ENCODE data around the gene STARD3. TPM values are rescaled to one million over a fixed set of nuclear protein-coding genes. Genes with fewer than 3 reads are reported as not detected.

The STARD3 gene
- total and polyA plus RNA-seq, 4 donors = 27.4 to 79.7 (median 64.8) TPM

DNA sequence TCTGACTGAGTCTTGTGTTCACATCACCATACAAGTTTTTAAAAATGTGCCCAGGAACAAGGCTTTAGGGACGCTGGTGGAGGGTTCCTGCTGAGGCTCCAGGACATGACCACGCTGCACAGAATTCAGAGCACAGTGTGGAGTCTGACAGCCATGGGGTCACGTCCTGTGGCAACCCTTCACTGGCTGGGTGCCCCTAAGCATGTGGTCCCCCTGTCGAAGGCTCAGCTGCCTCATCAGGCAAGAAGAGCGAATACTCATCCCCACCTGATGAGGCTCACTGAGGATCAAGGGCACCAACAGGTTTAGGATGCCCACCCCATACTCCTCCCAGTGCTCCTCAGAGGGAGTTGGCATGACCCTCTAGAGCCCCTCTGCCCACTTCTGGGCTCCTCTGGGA lies 37.2 kb downstream of the STARD3 start:
- Histone ChIP-seq H3K9me3 (ENCODE audit: control insufficient read depth in 4 of 4, insufficient read depth in 3 of 4, low read length in 3 of 4) (no peaks in the 10 kb centered on the region), H3K4me3 (no peak overlapping the region), H3K27me3 (ENCODE audit: control insufficient read depth in 3 of 3, insufficient read depth in 3 of 3, low read length in 2 of 3) (peaks cover 0 to 2% (median 0%) of the 10 kb centered on the region in 3 donors), H3K9ac (ENCODE audit: insufficient read depth in 1 of 2, low read length in 2 of 2) (no peak overlapping the region), H3K27ac (ENCODE audit: low read depth in 1 of 2, low read length in 1 of 2) (no peak overlapping the region), H3K36me3 (ENCODE audit: control insufficient read depth in 4 of 4, insufficient read depth in 4 of 4, low read length in 4 of 4) (peaks cover 0 to 7% (median 1%) of the 10 kb centered on the region in 4 donors), H3K4me1 (ENCODE audit: control insufficient read depth in 5 of 5, insufficient read depth in 5 of 5, low read length in 5 of 5) (peaks cover 10 to 42% (median 19%) of the 10 kb centered on the region in 5 donors)
- no peak for DNase-seq
- WGBS, 2 donors = 84 to 92% methylated on average over 5 of the region's 5 CpGs
- ATAC-seq (ENCODE audit: insufficient read depth, low FRiP score) = no peak
- TF ChIP-seq, protein P1, sequence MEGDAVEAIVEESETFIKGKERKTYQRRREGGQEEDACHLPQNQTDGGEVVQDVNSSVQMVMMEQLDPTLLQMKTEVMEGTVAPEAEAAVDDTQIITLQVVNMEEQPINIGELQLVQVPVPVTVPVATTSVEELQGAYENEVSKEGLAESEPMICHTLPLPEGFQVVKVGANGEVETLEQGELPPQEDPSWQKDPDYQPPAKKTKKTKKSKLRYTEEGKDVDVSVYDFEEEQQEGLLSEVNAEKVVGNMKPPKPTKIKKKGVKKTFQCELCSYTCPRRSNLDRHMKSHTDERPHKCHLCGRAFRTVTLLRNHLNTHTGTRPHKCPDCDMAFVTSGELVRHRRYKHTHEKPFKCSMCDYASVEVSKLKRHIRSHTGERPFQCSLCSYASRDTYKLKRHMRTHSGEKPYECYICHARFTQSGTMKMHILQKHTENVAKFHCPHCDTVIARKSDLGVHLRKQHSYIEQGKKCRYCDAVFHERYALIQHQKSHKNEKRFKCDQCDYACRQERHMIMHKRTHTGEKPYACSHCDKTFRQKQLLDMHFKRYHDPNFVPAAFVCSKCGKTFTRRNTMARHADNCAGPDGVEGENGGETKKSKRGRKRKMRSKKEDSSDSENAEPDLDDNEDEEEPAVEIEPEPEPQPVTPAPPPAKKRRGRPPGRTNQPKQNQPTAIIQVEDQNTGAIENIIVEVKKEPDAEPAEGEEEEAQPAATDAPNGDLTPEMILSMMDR (IDR thresholded peaks at IDR 0.05; ENCODE audit: control extremely low read depth, extremely low read depth) = no peak

DNA sequence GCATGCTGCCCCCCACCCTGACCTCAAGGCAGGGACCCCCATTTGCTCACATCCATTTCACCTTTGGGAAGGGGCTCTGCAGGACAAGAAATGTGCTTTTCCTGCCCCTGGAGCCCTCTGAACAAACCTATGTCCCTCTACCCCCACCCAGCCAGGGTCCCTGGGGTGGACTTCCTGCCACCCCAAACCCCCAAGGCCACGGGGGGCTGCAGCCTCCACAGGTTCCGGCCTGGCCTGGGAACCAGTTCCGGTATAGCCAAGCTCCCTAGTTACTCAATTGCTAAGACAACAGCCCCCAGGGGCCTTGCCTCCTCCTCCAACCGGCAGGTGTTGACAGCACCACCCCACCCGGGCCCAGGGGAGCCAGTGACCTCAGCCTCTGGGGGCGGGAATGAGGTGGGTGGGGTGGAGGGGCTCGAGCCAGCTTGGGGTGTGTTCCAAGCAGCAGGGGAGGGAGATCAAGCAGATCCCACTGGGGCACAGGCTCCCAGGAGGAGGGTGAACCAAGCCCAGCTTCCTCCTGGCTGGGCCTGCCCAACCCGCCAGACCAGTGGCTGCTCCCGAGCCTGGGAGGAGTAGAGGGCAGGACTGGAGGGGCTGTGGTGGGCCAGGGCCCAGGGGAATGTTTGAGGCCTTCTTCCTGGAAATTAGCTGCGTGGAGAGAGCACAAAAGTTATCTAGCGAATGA lies 37.9 kb downstream of the STARD3 start:
- WGBS, 2 donors = 51 to 68% methylated on average over 11 of the region's 11 CpGs
- TF ChIP-seq, protein P1 (IDR thresholded peaks at IDR 0.05; ENCODE audit: control extremely low read depth, extremely low read depth) = no peak
- H3K9me3 ChIP-seq (ENCODE audit: control insufficient read depth in 4 of 4, insufficient read depth in 3 of 4, low read length in 3 of 4) = no peaks in the 10 kb centered on the region
- H3K9ac ChIP-seq (ENCODE audit: insufficient read depth in 1 of 2, low read length in 2 of 2) = peak overlapping the region in 1 of 2 donors; percentile 7
- H3K27ac ChIP-seq (ENCODE audit: low read depth in 1 of 2, low read length in 1 of 2) = peak overlapping the region; percentile 8 to 87
- peak; percentile 53 to 77 (median 74) for DNase-seq
- H3K4me1 ChIP-seq (ENCODE audit: control insufficient read depth in 5 of 5, insufficient read depth in 5 of 5, low read length in 5 of 5) = peaks cover 10 to 42% (median 19%) of the 10 kb centered on the region in 5 donors
- no peak overlapping the region for H3K4me3 ChIP-seq
- peak; percentile 14 for ATAC-seq (ENCODE audit: insufficient read depth, low FRiP score)
- H3K36me3 ChIP-seq (ENCODE audit: control insufficient read depth in 4 of 4, insufficient read depth in 4 of 4, low read length in 4 of 4) = peaks cover 0 to 7% (median 4%) of the 10 kb centered on the region in 4 donors
- peaks cover 0 to 2% (median 0%) of the 10 kb centered on the region in 3 donors for H3K27me3 ChIP-seq (ENCODE audit: control insufficient read depth in 3 of 3, insufficient read depth in 3 of 3, low read length in 2 of 3)

DNA sequence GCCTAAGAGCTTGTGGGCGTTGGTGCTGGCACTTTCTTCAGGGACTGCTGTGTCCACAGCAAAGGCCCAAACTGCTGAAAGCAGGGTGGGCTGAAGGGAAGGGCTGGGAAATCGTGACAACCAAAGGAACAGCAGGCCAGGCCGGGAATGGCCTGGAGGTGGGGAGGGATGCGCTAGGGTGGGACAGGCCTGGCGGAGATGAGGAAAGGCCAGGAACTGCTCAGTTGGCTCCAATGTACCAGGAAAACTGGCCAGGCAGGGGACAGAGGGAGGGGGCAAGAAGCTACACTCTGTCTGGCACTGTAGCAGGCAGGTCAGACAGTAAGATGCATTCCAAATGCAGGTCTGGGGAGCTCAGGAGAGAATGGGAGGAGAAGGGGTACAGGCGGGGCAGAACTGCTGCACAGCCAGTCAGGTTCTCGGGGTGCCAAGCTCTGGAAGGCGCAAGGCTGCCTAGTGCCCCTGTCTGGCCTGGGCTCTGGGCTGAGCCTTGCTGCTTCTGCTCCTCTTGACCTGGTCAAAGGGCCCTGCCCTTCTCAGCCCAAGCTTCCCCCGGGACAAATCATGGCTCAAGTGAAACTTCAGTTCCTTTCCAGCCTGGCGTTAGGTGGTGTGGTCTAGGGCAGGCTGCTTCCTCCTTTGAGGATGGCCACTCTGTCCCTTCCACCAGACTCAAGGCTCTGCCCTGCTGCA lies 38.6 kb downstream of the STARD3 start:
- ATAC-seq (ENCODE audit: insufficient read depth, low FRiP score) (no peak), DNase-seq (no peak)
- Histone ChIP-seq H3K4me3 (no peak overlapping the region), H3K9ac (ENCODE audit: insufficient read depth in 1 of 2, low read length in 2 of 2) (peak overlapping the region in 1 of 2 donors; percentile 7), H3K4me1 (ENCODE audit: control insufficient read depth in 5 of 5, insufficient read depth in 5 of 5, low read length in 5 of 5) (peaks cover 10 to 42% (median 19%) of the 10 kb centered on the region in 5 donors), H3K36me3 (ENCODE audit: control insufficient read depth in 4 of 4, insufficient read depth in 4 of 4, low read length in 4 of 4) (peaks cover 0 to 7% (median 5%) of the 10 kb centered on the region in 4 donors), H3K27me3 (ENCODE audit: control insufficient read depth in 3 of 3, insufficient read depth in 3 of 3, low read length in 2 of 3) (peaks cover 0 to 2% (median 0%) of the 10 kb centered on the region in 3 donors), H3K9me3 (ENCODE audit: control insufficient read depth in 4 of 4, insufficient read depth in 3 of 4, low read length in 3 of 4) (no peaks in the 10 kb centered on the region), H3K27ac (ENCODE audit: low read depth in 1 of 2, low read length in 1 of 2) (peak overlapping the region; percentile 8 to 87)
- TF ChIP-seq, protein P1 (IDR thresholded peaks at IDR 0.05; ENCODE audit: control extremely low read depth, extremely low read depth) = no peak
- WGBS, 2 donors = 73 to 77% methylated on average over 10 of the region's 10 CpGs

All from lung (tissue), 12 donors.